ENCODE data around the gene COL26A1. TPM values are rescaled to one million over a fixed set of nuclear protein-coding genes. Genes with fewer than 3 reads are reported as not detected.
"Not testable (repeated sequence)": the region's sequence is repeated elsewhere in the genome, so short reads cannot be mapped to it uniquely, and the experiment has no call there.

The COL26A1 gene
- total RNA-seq, result not detected in 2 replicates

DNA sequence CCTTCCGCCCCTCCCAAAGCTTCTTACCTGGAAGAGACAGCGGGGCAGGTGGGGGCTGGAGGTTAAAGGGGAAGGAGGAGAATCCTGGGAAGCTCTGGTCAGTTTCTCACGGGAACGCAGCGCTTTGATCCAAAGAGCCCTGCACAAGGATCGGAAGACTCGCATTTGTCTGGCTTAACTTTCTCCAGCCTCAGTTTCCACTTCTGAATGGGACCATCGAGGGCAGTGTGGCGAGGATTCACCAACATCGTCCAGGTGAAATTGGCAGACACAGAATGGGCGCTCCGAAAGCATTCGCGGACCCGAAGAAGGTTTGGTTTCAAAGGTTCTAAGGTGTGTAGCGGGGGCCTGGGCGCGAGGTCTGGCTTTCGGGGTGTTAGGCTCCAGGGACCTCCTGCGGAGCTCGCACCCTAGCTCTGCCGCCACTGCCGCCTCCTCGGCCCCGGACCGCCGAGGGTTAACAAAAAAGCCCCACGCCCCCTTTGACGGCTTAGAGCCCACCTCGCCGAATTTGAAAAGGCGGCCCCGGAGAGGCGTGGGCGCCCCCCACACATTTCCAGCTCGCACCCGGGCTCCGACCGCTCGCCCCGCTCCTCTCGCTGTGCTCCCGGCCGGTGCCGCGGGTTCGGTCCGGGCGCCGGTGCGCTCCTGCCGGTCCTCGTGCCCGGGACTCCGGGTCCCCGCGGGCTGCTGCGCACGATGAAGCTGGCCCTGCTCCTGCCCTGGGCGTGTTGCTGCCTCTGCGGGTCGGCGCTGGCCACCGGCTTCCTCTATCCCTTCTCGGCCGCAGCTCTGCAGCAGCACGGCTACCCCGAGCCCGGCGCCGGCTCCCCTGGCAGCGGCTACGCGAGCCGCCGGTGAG lies at the start of gene COL26A1:
COL26A1 (plus strand) TSS at position 542 of the 862 bp plus-strand sequence; CDS start at position 700, 158 bp downstream.
- no peak for DNase-seq (ENCODE audit: extremely low read depth, low read depth, low spot score)

DNA sequence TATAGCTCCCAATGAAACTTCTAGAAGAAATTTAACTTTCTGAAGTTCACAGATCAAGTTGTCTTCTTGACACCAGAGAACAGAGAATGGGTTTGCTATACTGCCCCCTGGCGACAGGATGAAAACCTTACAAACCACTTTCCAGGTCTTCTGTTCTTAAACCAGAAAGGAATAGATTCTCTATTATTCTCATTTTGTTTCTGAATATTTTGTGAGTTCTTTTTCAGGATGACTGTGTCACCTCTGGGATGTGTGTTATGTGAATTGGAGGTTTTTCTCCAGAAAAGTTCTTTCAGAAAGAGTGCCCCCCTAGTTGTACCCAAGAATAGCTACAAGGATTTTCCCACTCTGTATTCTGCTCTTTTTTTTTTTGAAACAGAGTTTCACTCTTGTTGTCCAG lies 47.3 kb upstream of the COL26A1 start:
- DNase-seq (ENCODE audit: extremely low read depth, low read depth, low spot score), result no peak

DNA sequence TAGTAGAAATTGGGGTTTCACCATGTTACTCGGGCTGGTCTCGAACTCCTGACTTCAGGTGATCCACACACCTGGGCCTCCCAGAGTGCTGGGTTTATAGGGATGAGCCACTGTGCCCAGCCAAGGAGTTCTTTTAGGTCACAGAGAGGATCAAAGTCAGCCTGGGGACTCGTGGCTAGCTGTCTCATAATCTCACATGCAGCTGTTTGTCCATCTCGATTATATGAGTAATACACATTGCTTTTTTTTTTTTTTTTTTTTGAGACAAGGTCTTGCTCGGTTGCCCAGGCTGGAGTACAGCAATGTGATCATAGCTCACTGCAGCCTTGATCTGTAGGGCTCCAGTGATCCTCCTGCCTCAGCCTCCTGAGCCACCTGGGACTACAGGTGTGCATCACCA lies 43.3 kb upstream of the COL26A1 start:
- DNase-seq (ENCODE audit: extremely low read depth, low read depth, low spot score), result no peak

DNA sequence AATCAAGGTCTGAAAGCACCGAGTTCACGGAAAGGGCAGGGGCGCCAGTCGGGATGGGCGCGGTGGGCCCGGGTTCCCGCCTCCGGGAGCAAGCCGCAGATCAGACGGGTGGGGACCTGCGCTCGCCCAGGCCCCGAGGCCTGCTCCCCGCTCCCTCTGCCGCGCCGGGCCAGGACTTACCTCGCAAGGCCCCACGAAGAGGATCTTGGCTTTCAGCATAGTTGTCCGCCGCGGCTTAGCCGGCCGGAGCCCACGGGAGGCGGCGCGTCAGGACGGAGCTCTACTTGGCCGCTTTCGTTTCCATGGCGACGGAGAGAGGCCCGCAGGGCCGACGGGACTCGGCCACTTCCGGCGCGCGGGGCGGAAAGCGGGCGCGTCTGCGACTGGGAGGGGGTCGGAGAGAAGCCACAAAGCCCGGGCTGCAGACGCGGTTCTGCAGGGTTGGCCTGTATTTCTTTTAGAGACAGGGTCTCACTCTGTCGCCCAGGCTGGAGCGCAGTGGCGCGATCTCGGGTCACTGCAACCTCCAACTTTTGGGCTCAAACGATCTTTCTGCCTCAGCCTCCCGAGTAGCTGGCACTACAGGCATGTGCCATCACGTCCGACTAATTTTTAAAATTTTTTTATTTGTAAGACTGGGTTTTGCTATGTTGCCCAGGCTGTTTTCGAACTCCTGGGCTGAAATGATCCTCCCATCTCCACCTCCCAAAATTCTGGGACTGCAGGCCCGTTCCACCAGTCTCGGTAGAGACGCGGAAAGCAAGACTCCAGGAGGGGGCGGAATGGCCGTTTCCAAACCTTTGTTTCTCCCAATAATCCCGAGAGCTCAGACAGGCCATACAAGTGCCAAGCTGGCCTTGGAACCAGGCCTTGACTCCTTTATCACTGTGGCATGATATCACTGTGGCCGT lies 40.9 kb upstream of the COL26A1 start, which contains the start of gene IFT22:
IFT22 (minus strand) TSS at position 322 of the 911 bp plus-strand sequence; CDS start at position 219, 103 bp downstream.
- no peak for DNase-seq (ENCODE audit: extremely low read depth, low read depth, low spot score)

DNA sequence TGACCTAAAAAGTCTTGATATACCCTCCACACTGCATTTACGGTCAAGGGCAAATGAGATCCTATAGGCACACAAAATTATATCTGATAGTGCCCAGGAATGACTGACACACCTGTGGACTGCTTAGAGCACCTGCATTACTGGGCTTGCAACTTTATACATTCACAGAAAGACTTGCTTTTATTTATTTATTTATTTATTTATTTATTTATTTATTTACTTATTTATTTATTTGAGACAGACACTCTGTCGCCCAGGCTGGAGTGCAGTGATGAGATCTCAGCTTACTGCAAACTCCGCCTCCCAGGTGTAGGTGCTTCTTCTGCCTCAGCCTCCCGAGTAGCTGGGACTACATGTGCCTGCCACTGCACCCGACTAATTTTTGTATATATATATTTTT lies 34.5 kb upstream of the COL26A1 start:
- no peak for DNase-seq (ENCODE audit: extremely low read depth, low read depth, low spot score)

DNA sequence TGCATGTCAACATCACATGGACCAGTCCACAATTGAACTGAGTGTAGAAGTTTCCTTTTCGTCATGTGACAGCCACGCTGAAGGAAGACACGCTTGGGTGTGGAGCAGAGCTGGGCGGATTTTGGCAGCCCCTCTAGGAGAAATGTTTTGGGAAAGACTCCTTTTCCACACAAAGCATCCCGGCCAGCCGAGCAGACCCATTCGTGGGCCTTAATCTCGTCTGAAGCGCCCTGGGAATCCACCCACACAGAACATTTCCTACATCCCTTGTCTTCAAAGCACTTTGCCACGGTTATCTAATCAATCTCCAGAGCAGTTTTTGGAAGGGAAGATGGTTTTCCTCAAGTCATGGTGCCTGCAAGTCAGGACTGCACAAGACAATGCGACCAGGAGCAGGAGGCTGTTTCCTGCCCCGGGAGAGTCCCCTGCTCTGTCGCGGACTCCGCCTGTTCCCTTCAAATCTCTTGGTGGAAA lies 32.6 kb upstream of the COL26A1 start:
- no peak for DNase-seq (ENCODE audit: extremely low read depth, low read depth, low spot score)

DNA sequence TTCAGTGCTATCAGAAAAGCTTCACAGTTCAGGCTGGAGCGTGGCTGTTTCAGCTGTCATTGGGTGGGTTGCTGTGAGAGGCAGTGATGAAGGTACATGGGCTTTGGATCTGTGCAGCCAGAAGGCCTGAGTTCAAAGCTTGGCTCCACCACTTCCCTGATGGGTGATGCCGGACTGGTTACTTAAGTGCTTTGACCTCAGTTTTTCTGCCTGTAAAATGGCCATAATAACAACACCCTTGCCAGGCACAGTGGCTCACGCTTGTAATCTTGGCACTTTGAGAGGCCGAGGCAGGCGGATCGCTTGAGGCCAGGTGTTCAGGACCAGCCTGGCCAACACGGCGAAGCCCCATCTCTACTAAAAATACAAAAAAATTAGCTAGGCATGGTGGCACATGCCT lies 30.6 kb upstream of the COL26A1 start:
- DNase-seq (ENCODE audit: extremely low read depth, low read depth, low spot score), result no peak

DNA sequence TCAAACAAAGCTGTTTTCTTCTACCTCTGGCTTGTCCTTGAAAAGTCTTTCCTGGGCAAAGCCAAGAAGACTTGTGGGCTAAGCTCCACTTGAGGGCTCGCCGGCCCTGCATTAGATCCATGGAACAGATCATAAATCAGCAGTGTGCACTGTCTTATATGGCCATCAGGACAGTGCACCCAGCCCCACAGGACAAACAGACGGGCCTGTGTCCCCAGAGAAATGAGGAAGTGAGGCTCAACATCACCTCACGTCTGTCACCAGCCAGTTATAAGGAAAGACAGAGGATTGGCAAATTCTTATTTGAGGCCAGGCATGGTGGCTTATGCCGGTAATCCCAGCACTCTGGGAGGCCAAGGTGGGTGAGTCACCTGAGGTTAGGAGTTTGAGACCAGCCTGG lies 28.8 kb upstream of the COL26A1 start:
- DNase-seq (ENCODE audit: extremely low read depth, low read depth, low spot score), result no peak

DNA sequence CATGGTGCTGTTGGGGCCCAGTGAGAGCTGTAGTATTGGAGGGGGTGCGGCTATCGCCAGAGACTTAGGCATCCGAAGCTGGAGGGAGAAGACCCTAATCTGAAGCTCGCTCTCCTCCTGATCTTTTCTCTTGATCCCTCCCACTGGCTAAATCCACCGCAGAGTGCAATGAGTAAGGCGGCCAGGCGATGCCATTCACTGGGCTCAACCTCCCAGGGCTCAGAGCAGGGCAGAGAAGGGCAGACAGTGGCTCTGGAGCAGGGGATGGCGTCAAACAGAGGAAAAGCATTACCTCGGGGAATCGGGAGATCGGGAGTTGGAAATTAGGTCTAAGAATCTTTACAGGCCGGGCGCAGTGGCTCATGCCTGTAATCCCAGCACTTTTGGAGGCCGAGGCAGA lies 22.3 kb upstream of the COL26A1 start:
- DNase-seq (ENCODE audit: extremely low read depth, low read depth, low spot score), result no peak

DNA sequence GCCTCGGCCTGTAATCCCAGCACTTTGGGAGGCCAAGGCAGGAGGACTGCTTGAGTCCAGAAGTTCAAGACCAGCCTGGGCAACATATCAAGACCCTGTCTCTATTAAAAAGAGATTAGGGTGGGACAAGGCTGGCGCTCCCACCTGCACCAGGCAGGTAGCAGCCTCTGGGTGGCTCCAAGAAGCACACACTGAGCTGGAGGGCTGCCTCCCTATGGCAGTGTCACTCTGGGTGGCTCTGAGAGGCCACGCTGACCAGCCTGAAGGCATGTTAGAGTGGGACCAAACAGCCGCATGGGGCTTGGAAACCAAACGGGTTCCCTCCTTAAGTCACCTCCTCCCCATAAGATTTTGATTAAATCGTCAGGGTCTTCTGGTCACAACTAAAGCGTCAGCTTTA lies 19.8 kb upstream of the COL26A1 start:
- DNase-seq (ENCODE audit: extremely low read depth, low read depth, low spot score), result no peak

DNA sequence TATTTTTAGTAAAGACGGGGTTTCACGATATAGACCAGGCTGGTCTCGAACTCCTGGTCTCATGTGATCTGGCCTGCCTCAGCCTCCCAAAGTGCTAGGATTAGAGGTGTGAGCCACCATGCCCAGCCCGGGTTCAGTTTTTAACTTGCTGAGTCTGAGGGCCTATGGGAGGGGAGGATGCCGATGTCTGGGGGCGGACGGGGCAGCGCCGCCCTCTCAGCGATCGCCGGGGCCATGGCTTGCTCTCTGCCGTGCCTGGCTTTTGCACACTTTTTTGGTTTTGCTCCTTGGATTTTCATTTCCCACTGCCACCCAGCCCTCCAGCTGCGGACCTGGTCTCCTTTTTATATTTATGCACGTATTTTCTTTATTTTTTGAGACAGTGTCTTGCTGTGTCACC lies 15.2 kb upstream of the COL26A1 start:
- DNase-seq (ENCODE audit: extremely low read depth, low read depth, low spot score), result no peak

DNA sequence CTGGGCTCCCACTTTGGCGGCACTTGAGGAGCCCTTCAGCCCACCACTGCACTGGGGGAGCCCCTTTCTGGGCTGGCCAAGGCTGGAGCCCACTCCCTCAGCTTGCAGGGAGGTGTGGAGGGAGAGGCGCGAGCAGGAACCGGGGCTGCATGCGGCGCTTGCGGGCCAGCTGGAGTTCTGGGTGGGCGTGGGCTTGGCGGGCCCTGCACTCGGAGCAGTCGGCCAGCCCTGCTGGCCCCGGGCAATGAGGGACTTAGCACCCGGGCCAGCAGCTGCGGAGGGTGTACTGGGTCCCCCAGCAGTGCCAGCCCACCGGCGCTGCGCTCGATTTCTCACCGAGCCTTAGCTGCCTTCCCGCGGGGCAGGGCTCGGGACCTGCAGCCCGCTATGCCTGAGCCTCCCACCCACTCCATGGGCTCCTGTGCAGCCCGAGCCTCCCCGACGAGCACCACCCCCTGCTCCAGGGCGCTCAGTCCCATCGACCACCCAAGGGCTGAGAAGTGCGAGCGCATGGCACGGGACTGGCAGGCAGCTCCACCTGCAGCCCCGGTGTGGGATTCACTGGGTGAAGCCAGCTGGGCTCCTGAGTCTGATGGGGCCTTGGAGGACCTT lies 14.1 kb upstream of the COL26A1 start:
- not testable (repeated sequence) for DNase-seq (ENCODE audit: extremely low read depth, low read depth, low spot score)

DNA sequence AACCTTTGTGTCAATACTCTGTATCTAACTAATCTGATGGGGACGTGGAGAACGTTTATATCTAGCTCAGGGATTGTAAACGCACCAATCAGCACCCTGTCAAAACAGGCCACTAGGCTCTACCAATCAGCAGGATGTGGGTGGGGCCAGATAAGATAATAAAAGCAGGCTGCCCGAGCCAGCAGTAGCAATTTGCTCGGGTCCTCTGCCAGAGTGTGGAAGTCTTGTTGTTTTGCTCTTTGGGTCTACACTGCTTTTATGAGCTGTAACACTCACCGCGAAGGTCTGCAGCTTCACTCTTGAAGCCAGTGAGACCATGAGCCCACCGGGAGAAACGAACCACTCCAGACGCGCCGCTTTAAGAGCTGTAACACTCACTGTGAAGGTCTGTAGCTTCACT lies 13.4 kb upstream of the COL26A1 start:
- not testable (repeated sequence) for DNase-seq (ENCODE audit: extremely low read depth, low read depth, low spot score)

DNA sequence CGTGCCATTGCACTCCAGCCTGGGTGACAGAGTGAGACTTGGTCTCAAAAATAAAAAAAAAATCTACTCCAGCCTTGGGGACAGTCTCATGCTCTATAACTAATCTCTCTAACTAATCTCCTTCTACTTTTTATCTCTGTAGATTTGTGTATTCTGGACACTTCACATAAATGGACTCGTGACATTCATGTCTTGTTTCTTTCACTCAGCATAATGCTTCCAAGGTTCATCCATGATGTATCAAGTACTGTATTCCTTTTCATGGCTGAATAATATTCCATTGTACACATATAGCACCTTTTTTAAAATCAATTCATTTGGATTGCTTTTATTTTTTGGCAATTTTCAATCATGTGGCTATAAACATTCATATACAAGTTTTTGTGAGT lies 9.8 kb upstream of the COL26A1 start:
- DNase-seq (ENCODE audit: extremely low read depth, low read depth, low spot score), result no peak

DNA sequence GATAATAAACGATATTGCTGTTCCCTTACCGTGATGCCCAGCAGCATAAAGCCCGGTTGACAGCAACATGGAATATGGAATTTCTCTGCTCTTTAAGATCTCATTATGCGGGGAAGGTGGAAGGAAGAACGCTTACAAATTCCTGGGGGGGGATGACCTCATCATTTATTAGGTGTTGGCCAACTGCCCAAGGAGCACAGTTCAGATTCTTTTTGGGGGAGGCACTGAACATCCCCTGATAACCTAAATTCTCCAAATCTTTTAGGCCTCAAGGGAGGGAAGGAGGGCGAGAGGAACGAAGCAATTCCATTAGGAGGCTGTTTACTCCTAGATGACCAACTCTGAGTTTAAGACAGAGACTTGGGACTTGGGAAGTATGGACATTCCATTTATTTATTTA lies 5.2 kb upstream of the COL26A1 start:
- DNase-seq (ENCODE audit: extremely low read depth, low read depth, low spot score), result no peak

DNA sequence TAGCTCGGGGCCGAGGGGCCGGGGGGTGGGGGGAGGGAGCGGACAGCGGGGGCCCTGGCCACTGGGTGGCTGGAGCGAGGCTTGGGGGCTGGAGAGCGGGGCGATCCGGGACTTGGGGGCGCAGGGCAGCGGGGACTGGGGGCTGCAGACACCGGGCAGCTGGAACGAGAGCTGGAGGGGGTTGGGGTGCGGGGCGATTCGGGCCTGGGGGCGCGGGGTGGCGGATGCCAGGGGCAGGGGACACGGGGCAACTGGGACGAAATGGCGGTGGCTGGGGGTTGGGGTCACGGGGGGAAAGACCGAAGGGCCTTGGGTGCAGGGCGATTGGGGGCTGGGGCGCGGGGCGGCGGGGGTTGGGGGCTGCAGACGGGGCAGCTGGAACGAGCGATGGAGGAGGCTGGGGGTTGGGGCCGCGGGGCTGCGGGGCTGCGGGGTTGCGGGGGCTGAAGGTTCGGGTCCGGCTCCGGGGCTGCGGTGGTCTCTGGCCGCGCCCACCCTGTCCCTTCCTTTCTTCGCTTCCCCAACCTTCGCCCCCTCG lies 590 bp downstream of the COL26A1 start:
- DNase-seq (ENCODE audit: extremely low read depth, low read depth, low spot score), result no peak

DNA sequence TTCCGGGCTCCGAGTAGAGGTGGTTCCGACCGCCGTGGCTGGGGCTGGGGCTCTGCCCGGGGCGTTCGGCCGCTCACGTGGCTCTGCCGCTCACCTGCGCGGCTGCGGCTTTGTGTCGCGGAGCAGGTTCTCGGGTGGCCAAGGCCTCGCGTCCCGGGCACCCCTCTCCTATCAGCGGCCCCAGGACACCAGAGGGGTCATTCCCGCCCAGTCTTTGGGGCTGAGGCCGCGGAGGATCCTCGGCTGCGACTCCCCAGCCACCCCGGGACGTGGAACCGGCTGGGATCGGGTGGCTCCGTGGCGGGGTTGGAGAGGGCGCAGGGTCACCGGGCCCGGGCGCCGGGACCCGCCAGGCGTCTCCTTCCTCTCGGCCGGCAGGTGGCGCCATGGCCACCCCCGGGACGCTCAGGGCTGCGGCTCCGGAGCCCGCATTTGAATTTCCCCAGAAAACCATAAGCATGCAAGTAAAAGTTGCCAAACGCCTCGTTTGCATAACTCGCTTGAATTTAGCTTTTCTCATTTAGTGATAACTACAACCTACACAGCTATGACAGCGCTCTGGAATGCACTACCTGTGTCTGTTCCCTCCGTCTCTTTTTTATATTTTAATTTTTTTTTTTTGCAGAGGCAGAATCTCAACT lies 1.2 kb downstream of the COL26A1 start:
- no peak for DNase-seq (ENCODE audit: extremely low read depth, low read depth, low spot score)

DNA sequence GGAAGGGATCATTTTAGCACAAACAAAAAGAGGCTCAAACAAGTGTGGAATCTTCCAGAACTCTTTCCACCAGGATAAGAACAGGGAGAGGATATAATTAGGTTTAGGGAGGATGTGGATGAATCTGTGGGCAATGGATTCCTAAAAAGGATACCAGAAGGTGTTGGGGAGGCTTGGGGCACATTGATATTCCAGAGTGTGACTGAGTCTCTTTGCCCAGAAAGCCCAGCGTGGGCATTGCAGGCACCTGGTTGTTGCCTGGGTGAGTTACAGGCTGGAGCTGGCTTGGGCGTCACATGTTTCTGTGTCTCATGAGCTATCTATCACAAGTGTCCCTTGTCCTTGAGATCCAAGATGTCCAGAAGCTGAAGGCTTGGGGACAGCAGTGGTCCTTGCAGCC lies 3.3 kb downstream of the COL26A1 start:
- DNase-seq (ENCODE audit: extremely low read depth, low read depth, low spot score), result no peak

DNA sequence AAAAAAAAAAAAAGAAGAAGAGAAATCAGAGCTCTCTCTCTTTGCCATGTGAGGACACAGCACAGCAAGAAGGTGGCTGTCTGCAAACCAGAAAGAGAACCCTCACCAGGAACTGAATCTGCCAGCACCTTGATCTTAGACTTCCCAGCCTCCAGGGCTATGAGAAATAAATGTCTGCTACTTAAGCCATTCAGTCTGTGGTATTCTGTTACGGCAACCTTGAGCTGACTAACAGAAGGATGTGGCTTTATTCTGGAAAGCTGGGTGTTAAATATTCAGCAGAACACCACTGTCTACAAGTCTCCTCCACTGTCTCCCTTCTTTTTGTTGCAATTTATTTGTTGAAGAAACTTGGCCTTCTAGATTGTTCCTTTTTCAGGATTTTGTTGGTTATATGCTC lies 5.0 kb downstream of the COL26A1 start:
- DNase-seq (ENCODE audit: extremely low read depth, low read depth, low spot score), result no peak

DNA sequence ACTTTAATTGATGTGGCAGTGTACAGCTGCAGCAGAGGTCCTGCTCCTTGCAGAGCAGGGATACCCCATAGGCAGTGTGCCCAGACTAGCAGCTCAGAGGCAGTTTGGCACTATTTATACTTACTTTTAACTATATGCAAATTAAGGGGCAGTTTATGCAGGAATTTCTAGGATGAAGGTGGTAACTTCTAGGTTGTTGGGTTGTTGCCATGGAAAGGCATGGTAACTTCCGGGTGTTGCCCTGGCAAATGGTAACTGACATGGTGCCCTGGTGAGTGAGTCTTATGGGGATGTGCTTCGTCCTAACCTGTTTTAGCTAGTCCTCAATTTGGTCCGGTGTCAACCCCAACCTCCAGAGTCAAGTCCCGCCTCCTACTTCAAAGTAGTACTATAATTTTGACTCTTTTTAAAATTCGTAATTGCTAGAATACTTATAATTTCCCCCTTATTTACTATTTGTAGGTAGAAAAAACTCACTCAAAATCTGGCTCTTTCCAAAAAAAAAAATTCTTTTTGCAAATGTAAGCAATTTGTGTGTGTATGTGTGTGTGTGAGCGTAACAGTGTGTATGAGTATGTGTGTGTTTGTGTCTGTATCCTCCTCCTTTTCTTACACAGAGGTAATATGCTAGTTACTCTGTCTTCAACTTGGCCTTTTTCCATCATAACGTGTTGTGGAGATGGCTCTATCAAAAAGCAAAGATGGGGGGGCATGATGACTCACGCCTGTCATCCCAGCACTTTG lies 5.9 kb downstream of the COL26A1 start:
- DNase-seq (ENCODE audit: extremely low read depth, low read depth, low spot score), result no peak

All from glomerular endothelial cell (primary cell).